CD4-positive, alpha-beta T cell (primary cell): Measurements from ENCODE around the gene CLCF1. TPM values are rescaled to one million over a fixed set of nuclear protein-coding genes. Genes with fewer than 3 reads are reported as not detected.
A peak's percentile ranks its signal among the peaks of the same experiment; 100 is the strongest.

Experiments
- ATAC-seq: fragments of 200-7000 bp; cut with Tn5 transposase; one replicate; pipeline ENCODE4 v1.10.0; 2022; ENCODE audit warnings: mild to moderate bottlenecking; ENCODE audit not compliant: poor library complexity
- CTCF ChIA-PET: fragments of 350-600 bp; sonication (Branson Sonifier 250); formaldehyde crosslinking; loops from one replicate; lab custom pipeline; 2021; ENCODE audit warnings: antibody characterized with exemption, inconsistent platforms; lab: Charles Lee
- POLR2A ChIA-PET: fragments of 350-600 bp; sonication (Branson Sonifier 250); formaldehyde crosslinking; loops from one replicate; lab custom pipeline; 2021; ENCODE audit warnings: antibody characterized with exemption, inconsistent platforms; lab: Charles Lee
- DNase-seq, 14 experiments: peaks; one replicate each; pipeline ENCODE4 v3.0.0-alpha.2; 2013 to 2020; ENCODE audit warnings: mixed read lengths in 2 of 14
- H3K27ac ChIP-seq, 2 donors: one replicate each; pipeline versions ENCODE4 v1.5.1 to v1.7.0; 2013; ENCODE audit warnings: low read length in 2 of 2, low read depth in 1 of 2, mild to moderate bottlenecking in 1 of 2
- H3K27me3 ChIP-seq, 2 experiments: 1 replicate in 1 of 2; 2 replicates in 1 of 2; pipeline versions ENCODE4 v1.6.1 to v1.7.0; 2013; ENCODE audit warnings: low read length in 2 of 2, control low read depth in 1 of 2, mild to moderate bottlenecking in 1 of 2, moderate library complexity in 1 of 2; ENCODE audit not compliant: insufficient read depth in 2 of 2, control insufficient read depth in 1 of 2
- H3K36me3 ChIP-seq: one replicate; pipeline ENCODE4 v1.6.1; 2013; ENCODE audit warnings: low read length, control low read depth; ENCODE audit not compliant: insufficient read depth
- H3K4me1 ChIP-seq: one replicate; pipeline ENCODE4 v1.6.1; 2013; ENCODE audit warnings: low read length, control low read depth; ENCODE audit not compliant: insufficient read depth
- H3K4me3 ChIP-seq: one replicate; pipeline ENCODE4 v1.5.1; 2013; ENCODE audit warnings: mild to moderate bottlenecking, low read length, moderate library complexity
- H3K9me3 ChIP-seq, 2 experiments: 1 replicate in 1 of 2; 2 replicates in 1 of 2; pipeline versions ENCODE4 v1.6.1 to v1.7.0; 2013; ENCODE audit warnings: low read length in 2 of 2, mild to moderate bottlenecking in 2 of 2, control low read depth in 1 of 2, moderate library complexity in 1 of 2; ENCODE audit not compliant: control insufficient read depth in 1 of 2, insufficient read depth in 1 of 2
- H3K27ac Mint-ChIP-seq: one replicate; pipeline ENCODE4 v1.8.0; 2020; ENCODE audit warnings: mixed read lengths
- H3K27me3 Mint-ChIP-seq: one replicate; pipeline ENCODE4 v1.8.0; 2021; ENCODE audit warnings: mixed read lengths
- H3K36me3 Mint-ChIP-seq: one replicate; pipeline ENCODE4 v1.8.0; 2021; ENCODE audit warnings: low read depth, mixed read lengths
- H3K4me1 Mint-ChIP-seq: one replicate; pipeline ENCODE4 v1.8.0; 2021; ENCODE audit warnings: low read depth, mixed read lengths
- H3K4me3 Mint-ChIP-seq: one replicate; pipeline ENCODE4 v1.8.0; 2020; ENCODE audit warnings: mild to moderate bottlenecking, mixed read lengths
- H3K9me3 Mint-ChIP-seq: one replicate; pipeline ENCODE4 v1.8.0; 2020; ENCODE audit warnings: mixed read lengths
- CTCF ChIP-seq: fragments of 200-600 bp; IDR thresholded peaks from one replicate; pipeline ENCODE4 v1.8.0; 2022; ENCODE audit warnings: antibody characterized with exemption, mild to moderate bottlenecking
- intact Hi-C, 2 experiments: fragments of 100-400 bp; cut with DNase I in 1 of 2; cut with micrococcal nuclease in 1 of 2; formaldehyde crosslinking; loops; one replicate each; pipeline versions ENCODE4 v1.15.1 to v1.9.0; 2023 to 2025; cut with DNase I, micrococcal nuclease
- total RNA-seq, 174 experiments: library from RNA in 2 of 174; stranded (reverse) in 2 of 174; gene quantifications; one replicate each; pipeline ENCODE4 v1.2.3 and lab custom pipeline; 2021 to 2026

CLCF1 gene
- total RNA-seq, 2 experiments from 2014 or later: 6.0 to 6.9 TPM

GRCh38 chr11:67369275-67369674, 4.1 kb downstream of the CLCF1 start:
- ChIA-PET CTCF (interaction anchor here (1.1 to 3.0 kb wide), 4 partner anchors 12 to 13 kb away, joined by 4 to 32 read pairs (median 9); no protein-coding TSS in a partner anchor), POLR2A (interaction anchor here (0.6 to 8.2 kb wide), 4 partner anchors 13 to 116 kb away, joined by 3 to 81 read pairs (median 5); partner anchors contain the start of genes POLD4 and PPP1CA)
- peaks cover 0 to 5% of the 10 kb centered on the region in 2 experiments for H3K27me3 ChIP-seq
- Mint-ChIP-seq H3K9me3 (no peaks in the 10 kb centered on the region), H3K4me3 (no peak overlapping the region), H3K4me1 (peaks cover 75% of the 10 kb centered on the region), H3K27ac (peak overlapping the region; percentile 85), H3K27me3 (peaks cover 31% of the 10 kb centered on the region), H3K36me3 (peaks cover 5% of the 10 kb centered on the region)
- peaks cover 4% of the 10 kb centered on the region for H3K36me3 ChIP-seq
- H3K4me3 ChIP-seq: no peak overlapping the region
- no peaks in the 10 kb centered on the region for H3K9me3 ChIP-seq
- peaks cover 86% of the 10 kb centered on the region for H3K4me1 ChIP-seq
- ATAC-seq (no peak), DNase-seq (no peak)
- intact Hi-C loops: no loop called here
- H3K27ac ChIP-seq: peak overlapping the region in 1 of 2 donors; percentile 9
- TF ChIP-seq CTCF: no peak

GRCh38 chr11:67368621-67369020, 4.8 kb downstream of the CLCF1 start:
- Mint-ChIP-seq H3K9me3 (no peaks in the 10 kb centered on the region), H3K27ac (peak overlapping the region; percentile 4), H3K27me3 (peaks cover 24% of the 10 kb centered on the region), H3K4me3 (peak overlapping the region; percentile 0), H3K4me1 (peaks cover 75% of the 10 kb centered on the region), H3K36me3 (peaks cover 3% of the 10 kb centered on the region)
- intact Hi-C loops: no loop called here
- peak in 3 of 14 experiments; percentile 13 to 53 (median 53) for DNase-seq
- H3K4me1 ChIP-seq: peaks cover 86% of the 10 kb centered on the region
- no peak for ATAC-seq
- no peaks in the 10 kb centered on the region for H3K9me3 ChIP-seq
- ChIA-PET POLR2A (interaction anchor here (2.4 to 8.2 kb wide), 2 partner anchors 16 to 33 kb away, joined by 6 to 81 read pairs; partner anchors contain the start of genes POLD4 and PPP1CA), CTCF (interaction anchor here (0.6 to 1.5 kb wide), 3 partner anchors 13 to 93 kb away, joined by 3 to 4 read pairs (median 4); no protein-coding TSS in a partner anchor)
- no peaks in the 10 kb centered on the region for H3K27me3 ChIP-seq
- no peak overlapping the region for H3K27ac ChIP-seq
- no peak overlapping the region for H3K4me3 ChIP-seq
- H3K36me3 ChIP-seq: peaks cover 4% of the 10 kb centered on the region
- no peak for TF ChIP-seq CTCF

- peaks cover 75% of the 10 kb centered on the region for H3K4me1 Mint-ChIP-seq
Measured at GRCh38 chr11:67367761-67368227, 5.6 kb downstream of the CLCF1 start.

More at GRCh38 chr11:67367761-67368227, 5.6 kb downstream of the CLCF1 start:
- Histone ChIP-seq H3K4me3 (no peak overlapping the region), H3K27me3 (no peaks in the 10 kb centered on the region), H3K4me1 (peaks cover 84% of the 10 kb centered on the region), H3K9me3 (no peaks in the 10 kb centered on the region), H3K27ac (no peak overlapping the region), H3K36me3 (peaks cover 4% of the 10 kb centered on the region)
- TF ChIP-seq CTCF: no peak
- no peak for DNase-seq
- Mint-ChIP-seq H3K9me3 (no peaks in the 10 kb centered on the region), H3K27me3 (peaks cover 21% of the 10 kb centered on the region), H3K4me3 (no peak overlapping the region), H3K36me3 (no peaks in the 10 kb centered on the region), H3K27ac (peak overlapping the region; percentile 4)
- intact Hi-C loops: no loop called here
- CTCF ChIA-PET: interaction anchor here (0.9 to 1.5 kb wide), 4 partner anchors 11 to 16 kb away, joined by 3 to 4 read pairs (median 3); no protein-coding TSS in a partner anchor
- POLR2A ChIA-PET: interaction anchor here (0.8 to 8.2 kb wide), 2 partner anchors 8 to 15 kb away, joined by 3 to 81 read pairs; partner anchors contain the start of gene POLD4
- no peak for ATAC-seq
